Body of pancreas (tissue), 4 donors: ENCODE measurements around the gene CLASP1.

Source experiments
- POLR2A ChIP-seq, 3 donors: fragments of 450-650 bp; IDR thresholded peaks; one replicate each; pipeline ENCODE4 v1.6.1; 2016; ENCODE audit warnings: antibody characterized with exemption in 3 of 3, mild to moderate bottlenecking in 2 of 3
- TF ChIP-seq, protein P1 (sequence below), 7 experiments: fragments of 450-650 bp in 4 of 7; fragments of 200-600 bp in 3 of 7; sonication (generic) in 3 of 7; IDR thresholded peaks; one replicate each; pipeline ENCODE4 v1.5.1; 2016 to 2019; ENCODE audit warnings: antibody characterized with exemption in 7 of 7

DNA sequence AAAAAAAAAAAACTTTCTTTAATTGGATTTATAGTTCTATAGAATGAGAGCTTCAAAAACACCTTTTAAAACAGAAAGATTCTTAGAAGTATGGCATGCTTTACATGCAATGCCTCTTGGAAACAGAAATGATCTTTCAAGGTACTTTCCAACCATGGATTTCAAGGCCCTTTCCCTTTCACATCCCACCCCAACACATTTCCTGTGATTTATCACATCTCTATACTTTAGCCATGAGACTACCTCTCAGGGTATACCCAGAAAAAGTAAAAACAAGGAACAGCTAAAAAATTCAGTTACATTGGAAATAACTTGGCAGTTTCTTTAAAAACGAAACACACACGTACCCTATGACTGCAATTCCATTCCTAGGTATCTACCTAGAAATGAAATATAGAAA, 103.3 kb downstream of the CLASP1 start:
- TF ChIP-seq, protein P1, sequence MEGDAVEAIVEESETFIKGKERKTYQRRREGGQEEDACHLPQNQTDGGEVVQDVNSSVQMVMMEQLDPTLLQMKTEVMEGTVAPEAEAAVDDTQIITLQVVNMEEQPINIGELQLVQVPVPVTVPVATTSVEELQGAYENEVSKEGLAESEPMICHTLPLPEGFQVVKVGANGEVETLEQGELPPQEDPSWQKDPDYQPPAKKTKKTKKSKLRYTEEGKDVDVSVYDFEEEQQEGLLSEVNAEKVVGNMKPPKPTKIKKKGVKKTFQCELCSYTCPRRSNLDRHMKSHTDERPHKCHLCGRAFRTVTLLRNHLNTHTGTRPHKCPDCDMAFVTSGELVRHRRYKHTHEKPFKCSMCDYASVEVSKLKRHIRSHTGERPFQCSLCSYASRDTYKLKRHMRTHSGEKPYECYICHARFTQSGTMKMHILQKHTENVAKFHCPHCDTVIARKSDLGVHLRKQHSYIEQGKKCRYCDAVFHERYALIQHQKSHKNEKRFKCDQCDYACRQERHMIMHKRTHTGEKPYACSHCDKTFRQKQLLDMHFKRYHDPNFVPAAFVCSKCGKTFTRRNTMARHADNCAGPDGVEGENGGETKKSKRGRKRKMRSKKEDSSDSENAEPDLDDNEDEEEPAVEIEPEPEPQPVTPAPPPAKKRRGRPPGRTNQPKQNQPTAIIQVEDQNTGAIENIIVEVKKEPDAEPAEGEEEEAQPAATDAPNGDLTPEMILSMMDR (IDR thresholded peaks at IDR 0.05) = no peak
- TF ChIP-seq POLR2A (IDR thresholded peaks at IDR 0.05) = no peak
